GM12892 (cell line): ENCODE data around the gene TTC21A.

Experiments
- POLR2A ChIP-seq: IDR thresholded peaks from 2 replicates; pipeline ENCODE4 v1.6.1; 2011; ENCODE audit warnings: low read depth, low read length, control low read depth
- TAF1 ChIP-seq: IDR thresholded peaks from 2 replicates; pipeline ENCODE4 v1.6.1; 2011; ENCODE audit warnings: low read depth, mild to moderate bottlenecking, control low read depth, low read length, borderline replicate concordance

DNA sequence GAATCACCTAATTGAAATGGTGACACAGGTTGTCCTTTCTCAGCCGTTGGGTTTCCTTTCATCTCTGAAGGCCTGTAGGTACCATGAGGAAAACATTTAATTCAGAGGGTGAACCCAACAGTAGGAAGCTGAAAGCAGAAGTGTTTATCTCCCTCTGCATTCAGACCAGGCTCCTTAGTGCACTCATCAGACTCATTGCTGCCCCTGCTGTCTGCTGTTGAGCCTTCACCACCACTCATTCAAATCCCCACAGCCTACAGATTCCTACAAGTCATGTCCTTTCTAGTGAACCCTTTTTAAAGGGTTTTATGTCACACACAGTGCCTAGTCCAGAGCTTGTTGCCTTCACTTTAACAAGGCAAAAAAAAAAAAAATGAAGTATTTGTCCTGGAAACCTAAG is 42.3 kb upstream of the TTC21A start:
- no peak for TF ChIP-seq TAF1
- no peak for TF ChIP-seq POLR2A
